GM21717 (cell line): ENCODE data around the gene DZANK1.
"Not testable (repeated sequence)": the region's sequence is repeated elsewhere in the genome, so short reads cannot be mapped to it uniquely, and the experiment has no call there.

Experiments
- ATAC-seq: cut with Tn5 transposase; IDR thresholded peaks from one replicate; pipeline ENCODE4 v1.9.1; 2021; ENCODE audit warnings: mild to moderate bottlenecking, moderate library complexity; ENCODE audit not compliant: unreplicated experiment

DZANK1 gene

GRCh38 chr20:18466894-18467730, at the start of gene DZANK1, which contains the start of gene POLR3F:
TSS of gene DZANK1 (minus strand) at chr20:18467030. CDS start at chr20:18465358, 1,672 bp downstream.
TSS of gene POLR3F (plus strand) at chr20:18467390. CDS start at chr20:18467507, 117 bp downstream.
- peak; percentile 99 for ATAC-seq

GRCh38 chr20:18515973-18516372, 49.1 kb upstream of the DZANK1 start:
- ATAC-seq: no peak

GRCh38 chr20:18514127-18514526, 47.3 kb upstream of the DZANK1 start:
- ATAC-seq: no peak

GRCh38 chr20:18513208-18513607, 46.4 kb upstream of the DZANK1 start:
- ATAC-seq: no peak

GRCh38 chr20:18511571-18511970, 44.7 kb upstream of the DZANK1 start:
- no peak for ATAC-seq

GRCh38 chr20:18507218-18508191, 40.7 kb upstream of the DZANK1 start, which contains the start of gene SEC23B:
TSS of gene SEC23B (plus strand) at chr20:18507940. CDS start at chr20:18510836, 2,896 bp downstream.
- peak; percentile 95 for ATAC-seq

DNA sequence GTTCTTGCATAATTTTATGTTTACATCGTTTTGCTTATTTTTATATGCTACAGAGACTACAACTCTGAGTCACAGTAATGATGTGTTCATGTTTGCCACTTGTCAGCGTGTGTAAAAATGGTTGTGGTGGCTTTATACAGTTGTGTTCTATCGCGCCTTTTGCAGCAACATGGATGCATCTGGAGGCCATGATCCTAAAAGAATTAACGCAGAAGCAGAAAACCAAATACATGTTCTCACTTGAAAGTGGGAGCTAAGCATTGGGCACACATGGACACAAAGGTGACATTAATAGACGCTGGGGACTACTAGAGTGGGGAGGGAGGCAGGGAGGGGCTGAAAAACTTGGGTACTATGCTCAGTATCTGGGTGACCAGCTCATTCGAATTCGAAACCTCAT, 39.9 kb upstream of the DZANK1 start:
- ATAC-seq: no peak

- no peak for ATAC-seq
These were observed 37.7 kb upstream of the DZANK1 start for GRCh38 chr20:18504479-18505060.

GRCh38 chr20:18501672-18502071, 34.8 kb upstream of the DZANK1 start:
- not testable (repeated sequence) for ATAC-seq

DNA sequence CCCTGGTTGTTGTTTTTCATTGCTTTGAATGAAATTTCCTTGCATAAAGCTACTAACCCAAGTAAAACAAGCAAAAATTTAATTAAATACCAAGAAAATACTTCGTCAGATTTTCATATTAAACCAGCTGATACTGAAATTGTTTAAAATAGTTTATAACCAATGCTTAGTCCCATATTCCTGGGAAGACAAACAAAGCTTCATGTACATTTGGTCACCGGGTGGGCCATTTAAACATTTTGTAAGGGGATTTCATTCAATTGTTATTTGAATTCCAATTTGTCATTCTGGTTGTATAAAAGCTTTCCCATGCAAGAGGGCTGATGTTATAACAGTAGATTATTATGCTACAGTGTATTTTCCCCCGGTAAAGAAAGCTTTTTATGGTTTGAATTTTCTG, 30.8 kb upstream of the DZANK1 start:
- ATAC-seq: no peak

GRCh38 chr20:18496740-18497592, 30.1 kb upstream of the DZANK1 start, which contains the start of gene RBBP9:
TSS of gene RBBP9 (minus strand) at chr20:18497225. CDS start at chr20:18497167, 58 bp downstream.
- peak; percentile 99 for ATAC-seq

GRCh38 chr20:18496042-18496441, 29.2 kb upstream of the DZANK1 start:
- no peak for ATAC-seq

- ATAC-seq: no peak
These were observed 21.5 kb upstream of the DZANK1 start for GRCh38 chr20:18488301-18488700.

DNA sequence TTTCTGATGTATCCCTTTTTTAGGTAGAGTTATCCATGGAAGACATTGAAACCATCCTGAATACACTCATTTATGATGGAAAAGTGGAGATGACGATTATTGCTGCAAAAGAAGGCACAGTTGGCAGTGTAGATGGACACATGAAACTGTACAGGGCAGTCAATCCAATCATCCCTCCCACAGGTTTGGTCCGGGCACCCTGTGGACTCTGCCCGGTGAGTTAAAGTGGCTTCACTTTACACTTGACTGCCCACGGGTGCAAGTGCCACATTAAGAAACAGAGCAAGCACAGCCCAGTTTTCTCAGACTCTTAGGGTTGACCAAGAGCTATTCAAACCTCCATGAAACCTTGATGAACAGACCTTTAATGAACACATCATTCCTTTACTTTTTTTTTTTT, 14.8 kb upstream of the DZANK1 start:
- ATAC-seq: no peak

DNA sequence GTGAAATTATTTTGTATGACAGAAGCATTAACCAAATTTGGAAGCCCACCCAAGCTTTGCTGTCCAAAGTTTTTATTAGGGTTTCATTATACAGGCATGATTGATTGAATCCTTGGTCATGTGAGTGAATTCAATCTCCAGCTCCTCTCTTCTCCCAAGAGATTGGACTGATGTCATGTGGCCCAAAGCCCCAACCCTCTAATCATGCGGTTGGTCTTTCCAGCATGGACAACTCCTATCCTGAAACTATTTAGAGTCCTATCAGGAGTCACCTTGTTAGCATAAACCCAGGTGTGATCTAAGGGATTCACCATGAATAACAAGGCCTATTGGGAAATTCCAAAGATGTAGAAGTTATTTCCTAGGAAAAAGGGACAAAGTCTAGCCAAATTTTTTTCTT, 11.0 kb upstream of the DZANK1 start:
- no peak for ATAC-seq

GRCh38 chr20:18477218-18477617, 10.4 kb upstream of the DZANK1 start:
- ATAC-seq: no peak

DNA sequence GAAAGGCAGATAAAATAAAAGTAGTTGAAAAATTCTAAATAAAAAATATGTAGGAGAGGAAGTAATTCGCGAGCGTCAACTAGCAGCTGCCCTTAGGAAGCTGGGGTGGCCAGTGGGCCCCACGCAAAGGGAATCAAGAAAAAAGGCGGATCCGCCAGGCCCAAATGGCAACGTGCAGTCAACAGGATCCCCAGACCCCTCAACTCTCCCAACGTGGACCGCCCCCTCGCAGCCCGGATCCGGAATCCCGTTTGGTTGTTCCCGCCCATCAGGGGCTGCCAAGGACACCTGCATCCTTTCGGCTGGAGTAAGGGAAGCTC, 296 bp downstream of the DZANK1 start:
- peak; percentile 31 for ATAC-seq

DNA sequence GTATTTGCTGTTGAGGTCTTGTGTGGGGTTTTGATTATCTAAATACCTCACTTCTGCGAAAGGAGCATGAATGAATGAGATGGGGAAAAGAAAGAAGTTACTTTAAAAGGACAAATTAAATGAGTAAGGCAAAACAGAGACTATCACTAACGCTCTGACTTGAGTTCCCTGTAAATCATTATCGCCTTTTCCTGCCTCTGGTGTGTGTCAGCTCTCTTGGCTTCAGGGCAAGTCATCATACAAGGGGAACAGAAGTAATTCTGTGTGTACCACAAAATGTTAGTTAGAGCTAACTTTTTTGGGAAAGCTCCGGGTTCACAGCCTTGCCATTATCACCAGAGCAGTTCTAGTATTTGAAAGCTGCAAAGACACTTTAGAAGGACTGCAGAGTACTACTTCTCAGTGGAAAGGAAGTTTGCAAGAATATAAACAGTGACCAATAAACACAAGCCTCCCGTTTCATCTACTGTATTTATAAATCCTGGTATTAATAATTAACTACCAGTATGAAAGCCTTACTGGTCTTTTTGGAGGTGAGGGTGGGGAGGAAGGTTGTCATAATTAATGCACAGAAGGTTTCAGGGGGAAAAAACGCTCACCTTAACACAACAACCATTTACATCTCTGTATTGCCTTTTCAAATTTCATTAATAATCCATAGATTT, 1.2 kb downstream of the DZANK1 start:
- ATAC-seq: no peak

DNA sequence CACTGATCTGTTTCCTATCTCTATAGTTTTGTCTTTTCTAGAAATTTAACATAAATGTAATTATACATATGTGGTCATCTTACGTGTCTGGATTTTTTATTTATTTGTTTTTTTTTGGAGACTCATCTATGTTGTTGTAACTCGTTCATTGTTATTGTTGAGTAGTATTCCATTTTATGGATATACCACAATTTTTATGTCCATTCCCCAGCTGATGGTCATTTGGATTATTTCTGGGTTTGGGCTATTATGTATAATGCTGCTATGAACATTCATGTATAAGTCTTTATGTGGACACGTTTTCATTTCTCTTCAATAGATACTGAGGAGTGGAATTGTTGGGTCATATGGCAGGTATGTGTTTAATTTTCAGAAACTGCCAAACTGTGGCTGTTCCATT, 10.2 kb downstream of the DZANK1 start:
- no peak for ATAC-seq

DNA sequence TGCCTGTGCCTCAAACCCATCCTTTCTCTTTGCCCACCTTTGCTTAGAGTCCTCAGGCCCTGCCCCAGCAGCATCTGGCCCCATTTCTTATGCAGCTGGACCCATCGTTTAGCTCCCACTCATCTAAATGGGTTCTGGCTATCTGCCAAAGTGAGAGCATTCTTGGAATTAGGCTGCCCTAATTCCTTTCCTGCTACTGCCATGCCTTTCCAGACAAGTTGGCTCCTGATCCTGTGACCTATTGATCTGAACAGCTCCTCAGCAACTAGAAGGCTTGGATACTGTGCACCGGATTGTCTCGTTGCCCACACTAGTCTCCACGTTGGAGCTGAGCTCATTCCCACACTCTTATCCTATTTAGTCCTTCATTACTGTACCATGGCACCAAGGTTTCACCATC, 22.9 kb downstream of the DZANK1 start:
- no peak for ATAC-seq
